IPS-20b (cell line): ENCODE data around the gene PLEKHG4.

Source experiments
- H3K27ac ChIP-seq: one replicate; pipeline ENCODE4 v1.5.1; 2013; ENCODE audit warnings: low read length
- H3K27me3 ChIP-seq: 2 replicates; pipeline ENCODE4 v1.6.1; 2013; ENCODE audit warnings: mild to moderate bottlenecking, low read length, inconsistent platforms; ENCODE audit not compliant: insufficient read depth
- H3K36me3 ChIP-seq: 2 replicates; pipeline ENCODE4 v1.6.1; 2013; ENCODE audit warnings: low read depth, mild to moderate bottlenecking, inconsistent platforms, low read length, moderate library complexity; ENCODE audit not compliant: insufficient read depth
- H3K4me1 ChIP-seq: 2 replicates; pipeline ENCODE4 v1.6.1; 2013; ENCODE audit warnings: mild to moderate bottlenecking, control low read depth, inconsistent platforms, low read length, moderate library complexity; ENCODE audit not compliant: insufficient read depth
- H3K4me3 ChIP-seq: 2 replicates; pipeline ENCODE4 v1.5.1; 2013; ENCODE audit warnings: mild to moderate bottlenecking, low read length, inconsistent platforms
- H3K9ac ChIP-seq: 2 replicates; pipeline ENCODE4 v1.6.1; 2013; ENCODE audit warnings: low read depth, mild to moderate bottlenecking, inconsistent platforms, low read length, moderate library complexity
- H3K9me3 ChIP-seq: 2 replicates; pipeline ENCODE4 v1.6.1; 2013; ENCODE audit warnings: mild to moderate bottlenecking, low read depth, low read length, inconsistent platforms; ENCODE audit not compliant: insufficient read depth

Gene PLEKHG4

GRCh38 chr16:67257486-67258160 is 21.7 kb upstream of the PLEKHG4 start:
- H3K4me3 ChIP-seq = no peak overlapping the region
- no peaks in the 10 kb centered on the region for H3K9me3 ChIP-seq
- H3K4me1 ChIP-seq = no peaks in the 10 kb centered on the region
- no peak overlapping the region for H3K27ac ChIP-seq
- H3K27me3 ChIP-seq = no peaks in the 10 kb centered on the region
- H3K36me3 ChIP-seq = no peaks in the 10 kb centered on the region
- no peak overlapping the region for H3K9ac ChIP-seq

DNA sequence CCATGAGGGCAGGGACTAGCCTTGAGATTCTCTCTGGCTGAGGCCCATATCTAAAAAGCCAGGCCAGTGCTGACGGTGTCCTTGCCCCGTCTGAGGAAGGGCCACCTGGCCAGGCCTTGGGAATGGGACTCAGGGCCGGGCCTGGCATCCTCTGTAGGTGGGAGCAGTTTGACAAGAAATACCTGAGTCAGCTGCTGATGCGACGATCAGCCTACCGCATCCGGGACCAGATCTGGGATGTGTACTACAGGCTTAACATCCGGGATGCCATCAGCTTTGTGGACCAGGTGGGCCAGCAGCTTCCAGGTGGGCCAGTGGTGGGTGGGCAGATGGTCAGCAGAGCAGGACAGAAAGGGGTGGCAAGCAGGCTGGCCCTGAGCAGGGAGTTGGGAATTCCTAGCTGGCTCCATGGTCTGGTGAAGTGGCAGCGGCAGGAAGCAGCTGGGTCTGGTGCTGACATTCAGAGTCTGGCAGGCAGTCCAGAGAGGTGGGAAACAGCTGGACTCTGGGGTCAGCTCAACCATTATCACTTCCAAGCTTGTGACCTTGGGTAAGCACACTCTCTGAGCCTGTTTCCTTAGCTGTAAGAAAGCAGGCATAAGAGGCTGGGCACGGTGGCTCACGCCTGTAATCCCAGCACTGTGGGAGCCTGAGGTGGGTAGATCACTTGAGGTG is 21.0 kb upstream of the PLEKHG4 start:
- Histone ChIP-seq H3K27ac (no peak overlapping the region), H3K9me3 (no peaks in the 10 kb centered on the region), H3K36me3 (no peaks in the 10 kb centered on the region), H3K9ac (no peak overlapping the region), H3K4me1 (no peaks in the 10 kb centered on the region), H3K27me3 (peaks cover 4% of the 10 kb centered on the region; the same call in 1 of the 2 replicates), H3K4me3 (no peak overlapping the region)

GRCh38 chr16:67259705-67260104 is 19.6 kb upstream of the PLEKHG4 start:
- Histone ChIP-seq H3K27ac (no peak overlapping the region), H3K9me3 (no peaks in the 10 kb centered on the region), H3K4me3 (no peak overlapping the region), H3K27me3 (peaks cover 4% of the 10 kb centered on the region; the same call in 1 of the 2 replicates), H3K4me1 (no peaks in the 10 kb centered on the region), H3K36me3 (no peaks in the 10 kb centered on the region), H3K9ac (no peak overlapping the region)

DNA sequence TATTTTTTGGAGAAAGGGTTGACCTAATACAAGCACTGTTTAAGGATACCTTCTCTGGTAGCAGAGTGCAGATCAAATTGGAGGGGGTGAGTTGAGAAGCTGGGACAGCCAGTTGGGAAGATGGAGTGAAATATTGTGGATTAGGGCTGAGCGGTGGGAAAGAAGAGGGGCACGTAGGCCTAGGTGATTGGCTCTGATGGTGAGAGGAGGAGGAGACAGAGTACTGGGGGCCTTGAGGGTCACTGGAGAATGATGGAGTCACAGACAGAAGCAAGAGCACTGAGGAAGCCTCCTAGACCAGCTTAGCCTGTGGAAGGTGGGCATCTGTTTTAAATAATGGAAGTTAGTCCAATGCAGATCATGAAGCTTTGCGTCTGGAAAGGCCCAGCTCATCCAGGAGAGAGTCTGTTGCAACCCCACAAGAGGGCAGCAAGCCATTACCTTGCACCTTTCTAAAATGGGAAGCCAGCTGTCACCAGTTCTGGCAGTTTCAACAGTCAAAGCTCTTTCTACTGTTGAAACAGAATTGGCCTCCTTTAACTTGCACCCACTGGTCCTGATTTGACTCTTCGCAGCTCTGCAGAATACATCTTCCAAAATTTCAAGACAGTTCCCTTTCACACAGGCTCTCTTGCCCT is 18.8 kb upstream of the PLEKHG4 start:
- no peak overlapping the region for H3K27ac ChIP-seq

DNA sequence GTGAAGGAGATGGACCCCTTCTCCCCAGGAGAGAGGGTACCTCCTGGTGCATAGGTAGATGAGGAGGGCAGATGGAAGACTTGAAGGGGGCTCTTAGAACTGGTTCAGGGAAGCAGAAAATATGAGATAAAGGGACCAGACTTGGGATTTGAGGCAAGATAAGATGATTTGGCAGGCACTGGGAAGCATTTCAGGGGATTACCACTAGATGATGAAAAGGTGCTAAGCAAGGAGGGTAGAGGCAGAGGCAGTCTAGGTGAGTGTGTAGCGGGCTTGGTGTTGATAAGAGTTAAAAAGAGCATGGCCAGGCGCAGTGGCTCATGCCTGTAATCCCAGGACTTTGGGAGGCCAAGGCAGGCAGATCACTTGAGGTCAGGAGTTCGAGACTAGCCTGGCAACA is 16.1 kb upstream of the PLEKHG4 start:
- Histone ChIP-seq H3K4me1 (no peaks in the 10 kb centered on the region), H3K4me3 (no peak overlapping the region), H3K9me3 (no peaks in the 10 kb centered on the region), H3K27me3 (peaks cover 8% of the 10 kb centered on the region; the same call in 1 of the 2 replicates), H3K9ac (no peak overlapping the region), H3K36me3 (no peaks in the 10 kb centered on the region), H3K27ac (no peak overlapping the region)

More for the DNA sequence above, 18.8 kb upstream of the PLEKHG4 start:
- peaks cover 8% of the 10 kb centered on the region; the same call in 1 of the 2 replicates for H3K27me3 ChIP-seq
- H3K4me3 ChIP-seq = no peak overlapping the region
- H3K9ac ChIP-seq = no peak overlapping the region
- no peaks in the 10 kb centered on the region for H3K9me3 ChIP-seq
- H3K36me3 ChIP-seq = no peaks in the 10 kb centered on the region
- no peaks in the 10 kb centered on the region for H3K4me1 ChIP-seq

GRCh38 chr16:67264277-67264676 is 15.1 kb upstream of the PLEKHG4 start:
- Histone ChIP-seq H3K27me3 (peaks cover 8% of the 10 kb centered on the region; the same call in 1 of the 2 replicates), H3K4me1 (no peaks in the 10 kb centered on the region), H3K4me3 (no peak overlapping the region), H3K9me3 (no peaks in the 10 kb centered on the region), H3K27ac (no peak overlapping the region), H3K9ac (no peak overlapping the region), H3K36me3 (no peaks in the 10 kb centered on the region)

DNA sequence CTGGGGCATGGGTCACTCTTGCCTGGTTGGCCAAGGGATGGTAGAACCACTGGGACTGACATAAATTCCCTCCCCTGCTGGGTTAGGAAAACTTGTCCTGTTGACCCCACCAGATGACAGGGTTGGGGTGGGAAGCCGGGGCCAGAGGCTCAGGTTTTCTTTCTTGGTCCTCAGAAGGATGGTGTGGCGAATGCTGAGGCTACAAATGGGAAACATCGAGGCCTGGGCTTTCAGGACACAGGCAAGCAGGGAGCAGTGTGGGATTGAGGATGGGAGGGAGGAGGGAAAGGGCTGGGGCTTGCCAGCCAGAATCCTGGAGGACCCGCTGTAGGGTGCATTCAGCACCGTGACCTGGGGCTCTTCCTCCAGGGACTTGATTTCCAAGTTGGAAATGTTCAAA is 14.5 kb upstream of the PLEKHG4 start:
- Histone ChIP-seq H3K9ac (no peak overlapping the region), H3K36me3 (no peaks in the 10 kb centered on the region), H3K4me1 (0 out of 2 replicates have a peak, but pooled peaks cover 3% of the 10 kb centered on the region), H3K9me3 (no peaks in the 10 kb centered on the region), H3K27me3 (peaks cover 8% of the 10 kb centered on the region; the same call in 1 of the 2 replicates), H3K27ac (no peak overlapping the region), H3K4me3 (no peak overlapping the region)

GRCh38 chr16:67265834-67266233 is 13.5 kb upstream of the PLEKHG4 start:
- Histone ChIP-seq H3K27ac (no peak overlapping the region), H3K4me3 (no peak overlapping the region), H3K4me1 (0 out of 2 replicates have a peak, but pooled peaks cover 3% of the 10 kb centered on the region), H3K9me3 (no peaks in the 10 kb centered on the region), H3K27me3 (peaks cover 8% of the 10 kb centered on the region; the same call in 1 of the 2 replicates), H3K36me3 (no peaks in the 10 kb centered on the region), H3K9ac (no peak overlapping the region)

- Histone ChIP-seq H3K4me1 (0 out of 2 replicates have a peak, but pooled peaks cover 3% of the 10 kb centered on the region), H3K4me3 (no peak overlapping the region)
Observed at GRCh38 chr16:67268136-67268579, 11.2 kb upstream of the PLEKHG4 start.

GRCh38 chr16:67269766-67270165 is 9.6 kb upstream of the PLEKHG4 start:
- H3K27ac ChIP-seq = no peak overlapping the region

More at GRCh38 chr16:67268136-67268579, 11.2 kb upstream of the PLEKHG4 start:
- Histone ChIP-seq H3K27ac (no peak overlapping the region), H3K9me3 (no peaks in the 10 kb centered on the region), H3K9ac (no peak overlapping the region), H3K27me3 (0 out of 2 replicates have a peak, but pooled peaks cover 5% of the 10 kb centered on the region), H3K36me3 (no peaks in the 10 kb centered on the region)

DNA sequence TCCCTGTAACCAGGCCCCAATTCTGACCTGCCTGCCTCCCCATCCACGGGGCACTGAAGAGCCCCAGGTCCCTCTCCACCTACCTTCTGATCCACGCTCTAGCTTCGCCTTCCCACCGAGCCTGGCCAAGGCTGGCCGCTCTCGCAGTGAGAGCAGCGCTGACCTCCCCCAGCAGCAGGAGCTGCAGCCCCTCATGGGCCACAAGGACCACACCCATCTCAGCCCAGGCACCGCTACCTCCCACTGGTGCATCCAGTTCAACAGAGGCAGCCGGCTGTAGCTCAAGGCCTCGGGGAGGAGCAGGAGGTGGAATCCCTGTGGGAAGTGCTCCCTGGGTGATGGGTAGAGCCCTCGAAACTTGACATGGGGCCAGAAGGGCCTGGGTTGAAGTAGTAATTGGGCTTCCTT is 8.4 kb upstream of the PLEKHG4 start:
- no peaks in the 10 kb centered on the region for H3K9me3 ChIP-seq
- 0 out of 2 replicates have a peak, but pooled peaks cover 3% of the 10 kb centered on the region for H3K4me1 ChIP-seq
- H3K36me3 ChIP-seq = no peaks in the 10 kb centered on the region
- H3K4me3 ChIP-seq = no peak overlapping the region
- no peak overlapping the region for H3K9ac ChIP-seq
- H3K27me3 ChIP-seq = no peaks in the 10 kb centered on the region
- no peak overlapping the region for H3K27ac ChIP-seq

More at GRCh38 chr16:67269766-67270165, 9.6 kb upstream of the PLEKHG4 start:
- no peak overlapping the region for H3K4me3 ChIP-seq
- no peaks in the 10 kb centered on the region for H3K36me3 ChIP-seq
- 0 out of 2 replicates have a peak, but pooled peaks cover 3% of the 10 kb centered on the region for H3K27me3 ChIP-seq
- H3K9me3 ChIP-seq = no peaks in the 10 kb centered on the region
- no peak overlapping the region for H3K9ac ChIP-seq
- H3K4me1 ChIP-seq = 0 out of 2 replicates have a peak, but pooled peaks cover 3% of the 10 kb centered on the region
